Mucosa of descending colon (tissue), 3 donors: ENCODE data around the gene SH2D7. TPM values are rescaled to one million over a fixed set of nuclear protein-coding genes. Genes with fewer than 3 reads are reported as not detected.

Experiments used
- ATAC-seq: fragments of 200-7000 bp; cut with Tn5 transposase; one replicate; pipeline ENCODE4 v1.9.1; 2020; ENCODE audit warnings: mild to moderate bottlenecking, moderate library complexity
- DNase-seq, 3 donors: peaks; one replicate each; pipeline ENCODE4 v3.0.0-alpha.2; 2020
- H3K36me3 ChIP-seq: fragments of 200-600 bp; one replicate; pipeline ENCODE4 v1.8.0; 2021; ENCODE audit warnings: low read depth, mild to moderate bottlenecking
- H3K4me1 ChIP-seq: fragments of 200-600 bp; one replicate; pipeline ENCODE4 v1.8.0; 2021; ENCODE audit warnings: low read depth, mild to moderate bottlenecking
- H3K4me3 ChIP-seq: fragments of 200-600 bp; one replicate; pipeline ENCODE4 v1.8.0; 2021; ENCODE audit warnings: mild to moderate bottlenecking
- H3K9me3 ChIP-seq: fragments of 200-600 bp; one replicate; pipeline ENCODE4 v1.8.0; 2021; ENCODE audit warnings: mild to moderate bottlenecking
- intact Hi-C, 2 donors: fragments of 100-400 bp; cut with DNase I in 1 of 2; cut with micrococcal nuclease in 1 of 2; formaldehyde crosslinking; loops; one replicate each; pipeline versions ENCODE4 v1.11.0 to v1.11.1; 2022; cut with DNase I, micrococcal nuclease
- total RNA-seq, 3 donors: library from RNA; stranded (reverse); fragmentation: NEBNext Ultra II Directional in 2 of 3; extraction: Animal tissue kit (Norgen Biotek cat#: 25700) in 2 of 3; gene quantifications; one replicate each; pipeline versions ENCODE4 v1.2.1 to v1.2.4, GENCODE V29; 2021 to 2023
- TF ChIP-seq, protein P1 (sequence below): fragments of 200-600 bp; IDR thresholded peaks from one replicate; pipeline ENCODE4 v1.8.0; 2022; ENCODE audit warnings: antibody characterized with exemption, mild to moderate bottlenecking
- donor health status: DM: no; HTN: no; CAD: no; lungs with moderate emphysema.
- donor health status: DM: no; HTN: no; CAD: no.
- donor health status: DM: no; HTN: yes; CAD: no.

Gene SH2D7
- total RNA-seq, 3 donors from 2014 or later = 1.9 to 2.8 (median 2.2) TPM

DNA sequence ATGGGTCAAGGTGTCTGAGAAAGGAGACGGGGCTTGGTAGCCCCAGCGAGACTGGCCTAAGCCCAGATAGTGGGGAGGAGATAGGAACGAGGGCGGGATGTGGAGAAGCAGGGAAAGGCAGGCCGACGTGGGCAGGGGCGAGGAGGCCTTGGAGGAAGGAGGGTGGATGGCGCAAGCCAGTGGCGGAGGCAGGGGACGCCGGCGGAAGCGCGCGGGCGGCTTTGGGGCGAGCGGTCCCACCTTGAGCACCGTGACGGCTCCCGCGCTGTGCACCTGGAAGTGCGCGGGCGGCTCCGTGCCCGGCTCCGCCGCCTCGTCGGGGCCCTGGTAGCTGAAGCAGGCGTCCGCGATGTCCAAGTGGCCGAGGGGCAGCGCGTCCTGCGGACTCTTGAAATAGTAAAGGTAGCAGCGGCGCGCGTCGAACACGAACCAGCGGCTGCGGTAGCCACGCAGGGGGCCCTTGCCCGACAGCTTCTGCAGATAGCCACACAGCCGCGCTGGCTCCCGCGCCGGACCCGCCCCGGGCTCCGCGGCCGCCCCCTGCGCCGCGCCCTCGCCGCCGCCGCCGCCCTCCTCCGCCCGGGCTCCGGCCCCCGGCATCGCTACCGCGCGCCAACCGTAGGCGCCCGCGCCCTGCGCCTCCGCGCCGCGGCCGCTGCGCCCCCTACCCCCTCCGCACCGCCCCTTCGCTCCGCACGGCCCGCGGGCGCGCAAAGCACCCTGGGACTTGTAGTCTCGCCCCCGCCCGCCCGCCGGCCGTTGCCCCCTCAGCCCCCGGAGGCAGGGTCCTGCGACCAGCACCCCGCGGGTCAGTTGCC lies 15.1 kb upstream of the SH2D7 start, which contains the start of gene TBC1D2B:
TBC1D2B (minus strand) TSS at position 659 of the 818 bp plus-strand sequence; CDS start at position 600, 59 bp downstream.
- intact Hi-C loops = no loop called here
- ATAC-seq (peak; percentile 61), DNase-seq (peak; percentile 76 to 86 (median 86))
- H3K36me3 ChIP-seq = no peaks in the 10 kb centered on the region
- H3K9me3 ChIP-seq = no peaks in the 10 kb centered on the region
- peaks cover 40% of the 10 kb centered on the region for H3K4me1 ChIP-seq
- TF ChIP-seq, protein P1, sequence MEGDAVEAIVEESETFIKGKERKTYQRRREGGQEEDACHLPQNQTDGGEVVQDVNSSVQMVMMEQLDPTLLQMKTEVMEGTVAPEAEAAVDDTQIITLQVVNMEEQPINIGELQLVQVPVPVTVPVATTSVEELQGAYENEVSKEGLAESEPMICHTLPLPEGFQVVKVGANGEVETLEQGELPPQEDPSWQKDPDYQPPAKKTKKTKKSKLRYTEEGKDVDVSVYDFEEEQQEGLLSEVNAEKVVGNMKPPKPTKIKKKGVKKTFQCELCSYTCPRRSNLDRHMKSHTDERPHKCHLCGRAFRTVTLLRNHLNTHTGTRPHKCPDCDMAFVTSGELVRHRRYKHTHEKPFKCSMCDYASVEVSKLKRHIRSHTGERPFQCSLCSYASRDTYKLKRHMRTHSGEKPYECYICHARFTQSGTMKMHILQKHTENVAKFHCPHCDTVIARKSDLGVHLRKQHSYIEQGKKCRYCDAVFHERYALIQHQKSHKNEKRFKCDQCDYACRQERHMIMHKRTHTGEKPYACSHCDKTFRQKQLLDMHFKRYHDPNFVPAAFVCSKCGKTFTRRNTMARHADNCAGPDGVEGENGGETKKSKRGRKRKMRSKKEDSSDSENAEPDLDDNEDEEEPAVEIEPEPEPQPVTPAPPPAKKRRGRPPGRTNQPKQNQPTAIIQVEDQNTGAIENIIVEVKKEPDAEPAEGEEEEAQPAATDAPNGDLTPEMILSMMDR = no peak
- peak within 1 kb of the TSS; percentile 86 for H3K4me3 ChIP-seq

DNA sequence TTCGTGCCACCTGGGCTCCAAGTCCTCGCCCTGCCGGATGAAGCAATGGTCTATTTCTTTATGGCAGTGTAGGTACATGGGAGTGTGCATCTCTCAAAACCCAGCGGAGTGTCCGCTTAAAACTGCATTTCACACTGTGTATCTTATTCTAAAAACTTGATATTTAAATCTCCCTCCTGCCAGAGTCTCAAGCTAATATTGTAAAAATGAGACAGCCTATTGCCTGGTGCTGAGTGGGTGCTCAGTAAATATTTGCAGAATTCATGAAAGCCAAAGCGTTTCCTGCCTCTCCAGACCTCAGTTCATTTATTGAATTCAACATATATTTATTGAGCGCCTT lies 14.5 kb upstream of the SH2D7 start:
- peak; percentile 0 for ATAC-seq
- no peak for DNase-seq
- H3K9me3 ChIP-seq = no peaks in the 10 kb centered on the region

DNA sequence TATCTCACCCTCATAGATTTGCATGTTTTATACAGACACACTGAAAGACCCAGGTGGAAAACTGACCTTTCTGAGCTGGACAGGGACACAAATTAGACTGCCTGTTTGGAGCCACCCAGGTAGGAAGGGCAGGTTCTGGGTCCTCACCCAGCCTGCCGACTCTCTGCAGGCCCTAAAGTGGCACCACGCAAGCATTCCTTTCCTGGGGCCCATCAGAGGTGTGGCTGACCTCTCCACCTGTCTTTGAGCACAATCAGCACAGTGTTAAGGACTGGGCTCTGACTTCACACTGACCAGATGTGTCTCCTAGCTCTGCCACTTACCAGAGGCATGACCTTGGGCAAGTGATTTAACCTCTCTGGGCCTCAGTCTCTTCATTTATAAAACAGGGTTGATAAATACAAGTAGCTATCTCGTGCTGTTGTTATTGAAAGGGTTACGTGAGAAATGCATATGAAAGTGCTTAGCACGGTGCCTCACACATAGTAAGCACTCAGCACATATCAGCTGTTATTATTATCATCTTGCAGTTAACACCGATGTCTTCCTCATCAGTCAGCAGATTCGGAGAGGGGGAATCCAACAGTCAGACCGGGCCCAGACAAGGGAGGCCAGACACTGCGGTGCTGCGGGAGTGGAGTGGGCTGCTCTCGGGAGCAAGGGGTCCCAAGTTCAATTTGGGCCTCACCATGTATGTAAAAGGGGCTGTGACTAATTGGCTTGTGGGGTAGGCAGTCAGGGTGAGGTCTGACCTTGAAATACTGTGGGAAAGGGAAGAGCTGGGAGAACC lies 12.9 kb upstream of the SH2D7 start:
- TF ChIP-seq, protein P1 = no peak
- intact Hi-C loops = no loop called here
- DNase-seq (peak in 1 of 3 donors; percentile 35), ATAC-seq (no peak)
- H3K4me3 ChIP-seq = no peak overlapping the region
- no peaks in the 10 kb centered on the region for H3K9me3 ChIP-seq
- H3K36me3 ChIP-seq = no peaks in the 10 kb centered on the region
- H3K4me1 ChIP-seq = peaks cover 38% of the 10 kb centered on the region

More for the DNA sequence above, 14.5 kb upstream of the SH2D7 start:
- peak overlapping the region; percentile 86 for H3K4me3 ChIP-seq
- TF ChIP-seq, protein P1 = no peak
- intact Hi-C loops = no loop called here
- peaks cover 39% of the 10 kb centered on the region for H3K4me1 ChIP-seq
- no peaks in the 10 kb centered on the region for H3K36me3 ChIP-seq

- ATAC-seq (no peak), DNase-seq (peak in 2 of 3 donors; percentile 31 to 58)
- Histone ChIP-seq H3K36me3 (no peaks in the 10 kb centered on the region), H3K4me1 (peaks cover 42% of the 10 kb centered on the region), H3K9me3 (no peaks in the 10 kb centered on the region), H3K4me3 (no peak overlapping the region)
- TF ChIP-seq, protein P1 = no peak
- intact Hi-C loops = no loop called here
Measured at GRCh38 chr15:78080088-78080460, 12.3 kb upstream of the SH2D7 start.

- TF ChIP-seq, protein P1 = no peak
- intact Hi-C loops = no loop called here
- H3K36me3 ChIP-seq = no peaks in the 10 kb centered on the region
- H3K9me3 ChIP-seq = no peaks in the 10 kb centered on the region
- peaks cover 30% of the 10 kb centered on the region for H3K4me1 ChIP-seq
- DNase-seq (peak in 2 of 3 donors; percentile 42 to 56), ATAC-seq (peak; percentile 68)
- H3K4me3 ChIP-seq = no peak overlapping the region
Measured at GRCh38 chr15:78082106-78082742, 10.1 kb upstream of the SH2D7 start.
